ENCODE measurements around the gene PSMA1. TPM values are rescaled to one million over a fixed set of nuclear protein-coding genes. Genes with fewer than 3 reads are reported as not detected.

Gene PSMA1
- total and polyA plus RNA-seq, 2 of the 13 experiments (the other 11 are each of a cell fraction or from before 2014, with no cell fraction given), result 188 to 229 TPM

DNA sequence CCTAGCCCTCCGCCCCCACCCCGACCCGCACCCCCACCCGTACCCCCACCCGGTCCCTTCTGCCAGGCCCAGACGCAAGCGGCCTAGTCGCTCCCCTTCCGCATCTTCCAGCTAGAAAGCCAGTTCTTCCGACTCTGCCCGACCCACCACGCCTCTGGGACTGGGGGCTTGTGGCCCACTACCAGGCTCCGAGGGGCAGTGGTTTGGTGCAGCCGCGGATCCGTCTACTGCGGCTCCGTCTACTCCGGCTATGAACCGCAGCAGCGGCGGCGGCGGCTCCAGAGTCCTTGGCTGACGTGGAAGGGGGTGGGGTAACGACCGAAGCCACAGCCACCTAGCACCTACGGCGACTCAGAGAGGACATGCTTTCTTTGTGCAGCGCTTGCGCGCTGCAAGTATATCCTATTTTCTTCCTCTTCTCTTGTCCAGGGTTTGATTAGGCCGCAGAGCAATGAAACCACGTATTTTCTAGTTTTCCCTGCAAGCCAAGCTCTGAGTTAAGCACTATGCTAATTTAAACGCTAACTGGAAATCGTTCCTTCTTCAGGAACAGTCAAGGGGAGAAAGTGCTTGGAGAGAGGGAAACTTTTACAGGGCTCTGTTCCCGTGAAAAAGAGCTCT lies 20.5 kb downstream of the PSMA1 start, which contains the start of gene COPB1 (continued):
- TF ChIP-seq TOE1 (CRISPR knock-in tag; IDR thresholded peaks at IDR 0.05) (peak; percentile 59; the same call in 1 of the 2 replicates), ZNF263 (CRISPR knock-in tag; IDR thresholded peaks at IDR 0.05) (0 out of 2 replicates have a peak, but pooled peaks have one; percentile 17), NONO (IDR thresholded peaks at IDR 0.05) (no peak), NONO (CRISPR knock-in tag; conservative IDR thresholded peaks at IDR 0.05) (peak; percentile 75), BCL6 (CRISPR knock-in tag; IDR thresholded peaks at IDR 0.05) (peak; percentile 34; the same call in 1 of the 2 replicates), ZSCAN9 (CRISPR knock-in tag; IDR thresholded peaks at IDR 0.05; ENCODE audit: borderline replicate concordance) (peak; percentile 52; the same call in 1 of the 2 replicates), DR1 (CRISPR knock-in tag; IDR thresholded peaks at IDR 0.05) (peak; percentile 87; the same call in 1 of the 2 replicates), ZFY (CRISPR knock-in tag; IDR thresholded peaks at IDR 0.05) (peak; percentile 94), HOXA3 (CRISPR knock-in tag; IDR thresholded peaks at IDR 0.05) (peak; percentile 77), KLF6 (CRISPR knock-in tag; IDR thresholded peaks at IDR 0.05) (peak; percentile 79; the same call in 1 of the 2 replicates), EEA1 (CRISPR knock-in tag; IDR thresholded peaks at IDR 0.05; ENCODE audit: borderline replicate concordance) (0 out of 2 replicates have a peak, but pooled peaks have one; percentile 56), SOX6 (IDR thresholded peaks at IDR 0.05) (no peak), SOX6 (CRISPR knock-in tag; IDR thresholded peaks at IDR 0.05) (peak; percentile 35; the same call in 1 of the 2 replicates), POLR2AphosphoS2 (IDR thresholded peaks at IDR 0.05; ENCODE audit: low read depth, low read length) (peak; percentile 83), KDM3A (CRISPR knock-in tag; IDR thresholded peaks at IDR 0.05; ENCODE audit: low read depth) (0 out of 2 replicates have a peak, but pooled peaks have one; percentile 29), XRCC5 (optimal IDR thresholded peaks at IDR 0.05; ENCODE audit: low read length) (peak; percentile 14), RBFOX2 (IDR thresholded peaks at IDR 0.05; ENCODE audit: low read depth, low read length) (peak; percentile 89)
- TF ChIP-seq, protein P1, sequence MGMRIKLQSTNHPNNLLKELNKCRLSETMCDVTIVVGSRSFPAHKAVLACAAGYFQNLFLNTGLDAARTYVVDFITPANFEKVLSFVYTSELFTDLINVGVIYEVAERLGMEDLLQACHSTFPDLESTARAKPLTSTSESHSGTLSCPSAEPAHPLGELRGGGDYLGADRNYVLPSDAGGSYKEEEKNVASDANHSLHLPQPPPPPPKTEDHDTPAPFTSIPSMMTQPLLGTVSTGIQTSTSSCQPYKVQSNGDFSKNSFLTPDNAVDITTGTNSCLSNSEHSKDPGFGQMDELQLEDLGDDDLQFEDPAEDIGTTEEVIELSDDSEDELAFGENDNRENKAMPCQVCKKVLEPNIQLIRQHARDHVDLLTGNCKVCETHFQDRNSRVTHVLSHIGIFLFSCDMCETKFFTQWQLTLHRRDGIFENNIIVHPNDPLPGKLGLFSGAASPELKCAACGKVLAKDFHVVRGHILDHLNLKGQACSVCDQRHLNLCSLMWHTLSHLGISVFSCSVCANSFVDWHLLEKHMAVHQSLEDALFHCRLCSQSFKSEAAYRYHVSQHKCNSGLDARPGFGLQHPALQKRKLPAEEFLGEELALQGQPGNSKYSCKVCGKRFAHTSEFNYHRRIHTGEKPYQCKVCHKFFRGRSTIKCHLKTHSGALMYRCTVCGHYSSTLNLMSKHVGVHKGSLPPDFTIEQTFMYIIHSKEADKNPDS (CRISPR knock-in tag; IDR thresholded peaks at IDR 0.05), result peak; percentile 62; the same call in 1 of the 2 replicates
- TF ChIP-seq, protein P2, sequence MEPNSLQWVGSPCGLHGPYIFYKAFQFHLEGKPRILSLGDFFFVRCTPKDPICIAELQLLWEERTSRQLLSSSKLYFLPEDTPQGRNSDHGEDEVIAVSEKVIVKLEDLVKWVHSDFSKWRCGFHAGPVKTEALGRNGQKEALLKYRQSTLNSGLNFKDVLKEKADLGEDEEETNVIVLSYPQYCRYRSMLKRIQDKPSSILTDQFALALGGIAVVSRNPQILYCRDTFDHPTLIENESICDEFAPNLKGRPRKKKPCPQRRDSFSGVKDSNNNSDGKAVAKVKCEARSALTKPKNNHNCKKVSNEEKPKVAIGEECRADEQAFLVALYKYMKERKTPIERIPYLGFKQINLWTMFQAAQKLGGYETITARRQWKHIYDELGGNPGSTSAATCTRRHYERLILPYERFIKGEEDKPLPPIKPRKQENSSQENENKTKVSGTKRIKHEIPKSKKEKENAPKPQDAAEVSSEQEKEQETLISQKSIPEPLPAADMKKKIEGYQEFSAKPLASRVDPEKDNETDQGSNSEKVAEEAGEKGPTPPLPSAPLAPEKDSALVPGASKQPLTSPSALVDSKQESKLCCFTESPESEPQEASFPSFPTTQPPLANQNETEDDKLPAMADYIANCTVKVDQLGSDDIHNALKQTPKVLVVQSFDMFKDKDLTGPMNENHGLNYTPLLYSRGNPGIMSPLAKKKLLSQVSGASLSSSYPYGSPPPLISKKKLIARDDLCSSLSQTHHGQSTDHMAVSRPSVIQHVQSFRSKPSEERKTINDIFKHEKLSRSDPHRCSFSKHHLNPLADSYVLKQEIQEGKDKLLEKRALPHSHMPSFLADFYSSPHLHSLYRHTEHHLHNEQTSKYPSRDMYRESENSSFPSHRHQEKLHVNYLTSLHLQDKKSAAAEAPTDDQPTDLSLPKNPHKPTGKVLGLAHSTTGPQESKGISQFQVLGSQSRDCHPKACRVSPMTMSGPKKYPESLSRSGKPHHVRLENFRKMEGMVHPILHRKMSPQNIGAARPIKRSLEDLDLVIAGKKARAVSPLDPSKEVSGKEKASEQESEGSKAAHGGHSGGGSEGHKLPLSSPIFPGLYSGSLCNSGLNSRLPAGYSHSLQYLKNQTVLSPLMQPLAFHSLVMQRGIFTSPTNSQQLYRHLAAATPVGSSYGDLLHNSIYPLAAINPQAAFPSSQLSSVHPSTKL (CRISPR knock-in tag; IDR thresholded peaks at IDR 0.05), result peak; percentile 62
- TF ChIP-seq, protein P3, sequence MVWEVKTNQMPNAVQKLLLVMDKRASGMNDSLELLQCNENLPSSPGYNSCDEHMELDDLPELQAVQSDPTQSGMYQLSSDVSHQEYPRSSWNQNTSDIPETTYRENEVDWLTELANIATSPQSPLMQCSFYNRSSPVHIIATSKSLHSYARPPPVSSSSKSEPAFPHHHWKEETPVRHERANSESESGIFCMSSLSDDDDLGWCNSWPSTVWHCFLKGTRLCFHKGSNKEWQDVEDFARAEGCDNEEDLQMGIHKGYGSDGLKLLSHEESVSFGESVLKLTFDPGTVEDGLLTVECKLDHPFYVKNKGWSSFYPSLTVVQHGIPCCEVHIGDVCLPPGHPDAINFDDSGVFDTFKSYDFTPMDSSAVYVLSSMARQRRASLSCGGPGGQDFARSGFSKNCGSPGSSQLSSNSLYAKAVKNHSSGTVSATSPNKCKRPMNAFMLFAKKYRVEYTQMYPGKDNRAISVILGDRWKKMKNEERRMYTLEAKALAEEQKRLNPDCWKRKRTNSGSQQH (CRISPR knock-in tag; IDR thresholded peaks at IDR 0.05; ENCODE audit: low read depth), result peak; percentile 91
- TF ChIP-seq, protein P4, sequence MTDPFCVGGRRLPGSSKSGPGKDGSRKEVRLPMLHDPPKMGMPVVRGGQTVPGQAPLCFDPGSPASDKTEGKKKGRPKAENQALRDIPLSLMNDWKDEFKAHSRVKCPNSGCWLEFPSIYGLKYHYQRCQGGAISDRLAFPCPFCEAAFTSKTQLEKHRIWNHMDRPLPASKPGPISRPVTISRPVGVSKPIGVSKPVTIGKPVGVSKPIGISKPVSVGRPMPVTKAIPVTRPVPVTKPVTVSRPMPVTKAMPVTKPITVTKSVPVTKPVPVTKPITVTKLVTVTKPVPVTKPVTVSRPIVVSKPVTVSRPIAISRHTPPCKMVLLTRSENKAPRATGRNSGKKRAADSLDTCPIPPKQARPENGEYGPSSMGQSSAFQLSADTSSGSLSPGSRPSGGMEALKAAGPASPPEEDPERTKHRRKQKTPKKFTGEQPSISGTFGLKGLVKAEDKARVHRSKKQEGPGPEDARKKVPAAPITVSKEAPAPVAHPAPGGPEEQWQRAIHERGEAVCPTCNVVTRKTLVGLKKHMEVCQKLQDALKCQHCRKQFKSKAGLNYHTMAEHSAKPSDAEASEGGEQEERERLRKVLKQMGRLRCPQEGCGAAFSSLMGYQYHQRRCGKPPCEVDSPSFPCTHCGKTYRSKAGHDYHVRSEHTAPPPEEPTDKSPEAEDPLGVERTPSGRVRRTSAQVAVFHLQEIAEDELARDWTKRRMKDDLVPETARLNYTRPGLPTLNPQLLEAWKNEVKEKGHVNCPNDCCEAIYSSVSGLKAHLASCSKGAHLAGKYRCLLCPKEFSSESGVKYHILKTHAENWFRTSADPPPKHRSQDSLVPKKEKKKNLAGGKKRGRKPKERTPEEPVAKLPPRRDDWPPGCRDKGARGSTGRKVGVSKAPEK (CRISPR knock-in tag; IDR thresholded peaks at IDR 0.05; ENCODE audit: borderline replicate concordance), result 0 out of 2 replicates have a peak, but pooled peaks have one; percentile 14
